Esophagus squamous epithelium (tissue), 4 donors: ENCODE measurements around the gene THAP5.

ENCODE experiments used
- POLR2A ChIP-seq, 4 donors: fragments of 450-650 bp; IDR thresholded peaks; one replicate each; pipeline ENCODE4 v1.6.1; 2017; ENCODE audit warnings: antibody characterized with exemption in 4 of 4, mild to moderate bottlenecking in 4 of 4, moderate library complexity in 3 of 4
- TF ChIP-seq, protein P1 (sequence below), 6 experiments: fragments of 450-650 bp in 4 of 6; fragments of 200-600 bp in 2 of 6; sonication (generic) in 2 of 6; IDR thresholded peaks; one replicate each; pipeline ENCODE4 v1.5.1; 2016 to 2019; ENCODE audit warnings: antibody characterized with exemption in 6 of 6, mild to moderate bottlenecking in 4 of 6, moderate library complexity in 4 of 6

DNA sequence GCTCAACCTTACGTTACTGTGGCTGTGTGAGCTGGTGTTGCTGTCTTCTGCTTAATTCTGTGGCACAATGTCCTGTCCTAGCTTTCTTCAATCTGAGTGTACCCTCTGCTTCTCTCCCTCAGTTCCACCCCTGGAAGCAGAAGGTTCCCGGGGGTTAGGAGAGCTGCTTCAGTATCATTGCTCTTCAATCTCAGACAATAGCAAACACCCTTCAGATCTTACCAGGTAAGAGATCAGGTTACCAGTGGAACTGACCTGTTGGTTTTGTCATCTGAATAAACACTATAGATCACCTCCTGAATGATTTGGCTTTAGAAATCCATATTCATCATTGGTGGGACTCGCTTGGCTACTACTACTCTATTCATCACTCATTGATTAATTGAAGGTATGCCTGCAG is 48.5 kb upstream of the THAP5 start:
- TF ChIP-seq, protein P1, sequence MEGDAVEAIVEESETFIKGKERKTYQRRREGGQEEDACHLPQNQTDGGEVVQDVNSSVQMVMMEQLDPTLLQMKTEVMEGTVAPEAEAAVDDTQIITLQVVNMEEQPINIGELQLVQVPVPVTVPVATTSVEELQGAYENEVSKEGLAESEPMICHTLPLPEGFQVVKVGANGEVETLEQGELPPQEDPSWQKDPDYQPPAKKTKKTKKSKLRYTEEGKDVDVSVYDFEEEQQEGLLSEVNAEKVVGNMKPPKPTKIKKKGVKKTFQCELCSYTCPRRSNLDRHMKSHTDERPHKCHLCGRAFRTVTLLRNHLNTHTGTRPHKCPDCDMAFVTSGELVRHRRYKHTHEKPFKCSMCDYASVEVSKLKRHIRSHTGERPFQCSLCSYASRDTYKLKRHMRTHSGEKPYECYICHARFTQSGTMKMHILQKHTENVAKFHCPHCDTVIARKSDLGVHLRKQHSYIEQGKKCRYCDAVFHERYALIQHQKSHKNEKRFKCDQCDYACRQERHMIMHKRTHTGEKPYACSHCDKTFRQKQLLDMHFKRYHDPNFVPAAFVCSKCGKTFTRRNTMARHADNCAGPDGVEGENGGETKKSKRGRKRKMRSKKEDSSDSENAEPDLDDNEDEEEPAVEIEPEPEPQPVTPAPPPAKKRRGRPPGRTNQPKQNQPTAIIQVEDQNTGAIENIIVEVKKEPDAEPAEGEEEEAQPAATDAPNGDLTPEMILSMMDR (IDR thresholded peaks at IDR 0.05) = no peak
- TF ChIP-seq POLR2A (IDR thresholded peaks at IDR 0.05) = no peak
